ENCODE measurements around the gene INPP5D. TPM values are rescaled to one million over a fixed set of nuclear protein-coding genes. Genes with fewer than 3 reads are reported as not detected.

Gene INPP5D
- total and polyA plus RNA-seq, 4 donors: 7.6 to 26.1 (median 25.3) TPM

GRCh38 chr2:233090879-233091278, 30.7 kb downstream of the INPP5D start:
- ATAC-seq (ENCODE audit: insufficient read depth, low FRiP score) (no peak), DNase-seq (no peak)
- no peak for TF ChIP-seq CTCF (IDR thresholded peaks at IDR 0.05; ENCODE audit: control extremely low read depth, extremely low read depth)
- Histone ChIP-seq H3K4me3 (no peak overlapping the region), H3K27ac (ENCODE audit: low read depth in 1 of 2, low read length in 1 of 2) (no peak overlapping the region), H3K36me3 (ENCODE audit: control insufficient read depth in 4 of 4, insufficient read depth in 4 of 4, low read length in 4 of 4) (no peaks in the 10 kb centered on the region), H3K4me1 (ENCODE audit: control insufficient read depth in 5 of 5, insufficient read depth in 5 of 5, low read length in 5 of 5) (peaks cover 0 to 7% (median 0%) of the 10 kb centered on the region in 5 donors), H3K9me3 (ENCODE audit: control insufficient read depth in 4 of 4, insufficient read depth in 3 of 4, low read length in 3 of 4) (no peaks in the 10 kb centered on the region), H3K27me3 (ENCODE audit: control insufficient read depth in 3 of 3, insufficient read depth in 3 of 3, low read length in 2 of 3) (peaks cover 0 to 3% (median 3%) of the 10 kb centered on the region in 3 donors), H3K9ac (ENCODE audit: insufficient read depth in 1 of 2, low read length in 2 of 2) (no peak overlapping the region)
- 88 to 97% methylated on average over 6 of the region's 6 CpGs for WGBS, 2 donors

GRCh38 chr2:233091595-233092375, 31.6 kb downstream of the INPP5D start:
- H3K36me3 ChIP-seq (ENCODE audit: control insufficient read depth in 4 of 4, insufficient read depth in 4 of 4, low read length in 4 of 4): no peaks in the 10 kb centered on the region
- no peak overlapping the region for H3K4me3 ChIP-seq
- ATAC-seq (ENCODE audit: insufficient read depth, low FRiP score) (no peak), DNase-seq (no peak)
- H3K4me1 ChIP-seq (ENCODE audit: control insufficient read depth in 5 of 5, insufficient read depth in 5 of 5, low read length in 5 of 5): peaks cover 0 to 5% (median 0%) of the 10 kb centered on the region in 5 donors
- H3K9ac ChIP-seq (ENCODE audit: insufficient read depth in 1 of 2, low read length in 2 of 2): no peak overlapping the region
- H3K9me3 ChIP-seq (ENCODE audit: control insufficient read depth in 4 of 4, insufficient read depth in 3 of 4, low read length in 3 of 4): no peaks in the 10 kb centered on the region
- H3K27ac ChIP-seq (ENCODE audit: low read depth in 1 of 2, low read length in 1 of 2): no peak overlapping the region
- WGBS, 2 donors: 75 to 82% methylated on average over 18 of the region's 18 CpGs
- peaks cover 0 to 3% (median 3%) of the 10 kb centered on the region in 3 donors for H3K27me3 ChIP-seq (ENCODE audit: control insufficient read depth in 3 of 3, insufficient read depth in 3 of 3, low read length in 2 of 3)
- no peak for TF ChIP-seq CTCF (IDR thresholded peaks at IDR 0.05; ENCODE audit: control extremely low read depth, extremely low read depth)

- no peak overlapping the region for H3K27ac ChIP-seq (ENCODE audit: low read depth in 1 of 2, low read length in 1 of 2)
- no peak for ATAC-seq (ENCODE audit: insufficient read depth, low FRiP score)
- no peak for DNase-seq
Measured at GRCh38 chr2:233092432-233093165, 32.5 kb downstream of the INPP5D start.

More at GRCh38 chr2:233092432-233093165, 32.5 kb downstream of the INPP5D start:
- no peak overlapping the region for H3K9ac ChIP-seq (ENCODE audit: insufficient read depth in 1 of 2, low read length in 2 of 2)
- H3K9me3 ChIP-seq (ENCODE audit: control insufficient read depth in 4 of 4, insufficient read depth in 3 of 4, low read length in 3 of 4): no peaks in the 10 kb centered on the region
- peaks cover 0 to 3% (median 3%) of the 10 kb centered on the region in 3 donors for H3K27me3 ChIP-seq (ENCODE audit: control insufficient read depth in 3 of 3, insufficient read depth in 3 of 3, low read length in 2 of 3)
- H3K4me3 ChIP-seq: no peak overlapping the region
- peaks cover 0 to 5% (median 0%) of the 10 kb centered on the region in 5 donors for H3K4me1 ChIP-seq (ENCODE audit: control insufficient read depth in 5 of 5, insufficient read depth in 5 of 5, low read length in 5 of 5)
- WGBS, 2 donors: 48 to 56% methylated on average over 9 of the region's 9 CpGs
- H3K36me3 ChIP-seq (ENCODE audit: control insufficient read depth in 4 of 4, insufficient read depth in 4 of 4, low read length in 4 of 4): no peaks in the 10 kb centered on the region
- TF ChIP-seq CTCF (IDR thresholded peaks at IDR 0.05; ENCODE audit: control extremely low read depth, extremely low read depth): no peak

Data from lung (tissue), 12 donors.